ENCODE measurements around the gene SPATA1. TPM values are rescaled to one million over a fixed set of nuclear protein-coding genes. Genes with fewer than 3 reads are reported as not detected.

The SPATA1 gene
- total RNA-seq, result 1 to 10 TPM; 2.7 to 3.5 TPM

DNA sequence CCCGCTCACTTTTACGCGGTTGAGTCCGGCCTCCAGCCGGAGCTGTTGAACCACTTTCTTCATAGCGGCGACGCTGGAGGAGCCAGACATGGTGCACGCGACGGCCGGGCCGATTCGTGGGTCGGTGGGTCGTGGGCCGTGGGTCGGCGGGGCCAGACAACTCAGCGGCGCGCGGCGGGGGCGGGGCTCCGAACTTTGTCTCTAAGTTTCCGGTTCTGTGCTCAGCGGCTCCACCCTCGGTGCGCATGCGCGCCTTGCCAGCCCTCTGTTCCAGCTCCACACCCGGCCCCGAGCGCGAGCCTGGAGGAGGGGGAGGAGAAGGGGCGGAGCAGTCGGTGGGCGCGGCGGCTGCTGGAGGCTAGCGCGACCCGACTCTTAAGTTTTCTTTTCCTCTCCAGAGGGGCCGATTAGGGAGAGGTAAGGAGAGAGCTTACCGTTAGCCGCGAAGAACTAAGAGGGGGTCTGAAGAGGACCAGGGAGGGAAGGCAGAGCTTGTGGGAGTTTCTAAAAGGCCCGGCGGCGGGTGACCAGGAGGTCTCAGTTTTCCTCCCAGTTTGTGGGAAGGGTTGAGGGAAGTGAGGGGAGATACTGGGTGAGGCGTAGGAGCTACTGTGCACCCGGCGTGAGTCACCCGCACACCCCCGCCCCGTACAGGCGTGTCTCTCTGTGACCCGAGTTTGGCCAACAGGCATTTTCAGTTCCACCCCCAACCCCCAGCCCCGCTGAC is at the start of gene SPATA1, which contains the start of gene GNG5:
SPATA1 (plus strand) TSS at position 385 of the 727 bp plus-strand sequence. CDS start 9,974 bp downstream, outside the sequence.
GNG5 (minus strand) TSS at position 580 of the 727 bp plus-strand sequence; CDS start at position 90, 490 bp downstream.

GRCh38 chr1:84478876-84479868 is 27.0 kb upstream of the SPATA1 start, which contains the start of gene RPF1:
Gene RPF1, plus strand, starts transcription at chr1:84479266. Its CDS starts 16 bp downstream, at chr1:84479282.

DNA sequence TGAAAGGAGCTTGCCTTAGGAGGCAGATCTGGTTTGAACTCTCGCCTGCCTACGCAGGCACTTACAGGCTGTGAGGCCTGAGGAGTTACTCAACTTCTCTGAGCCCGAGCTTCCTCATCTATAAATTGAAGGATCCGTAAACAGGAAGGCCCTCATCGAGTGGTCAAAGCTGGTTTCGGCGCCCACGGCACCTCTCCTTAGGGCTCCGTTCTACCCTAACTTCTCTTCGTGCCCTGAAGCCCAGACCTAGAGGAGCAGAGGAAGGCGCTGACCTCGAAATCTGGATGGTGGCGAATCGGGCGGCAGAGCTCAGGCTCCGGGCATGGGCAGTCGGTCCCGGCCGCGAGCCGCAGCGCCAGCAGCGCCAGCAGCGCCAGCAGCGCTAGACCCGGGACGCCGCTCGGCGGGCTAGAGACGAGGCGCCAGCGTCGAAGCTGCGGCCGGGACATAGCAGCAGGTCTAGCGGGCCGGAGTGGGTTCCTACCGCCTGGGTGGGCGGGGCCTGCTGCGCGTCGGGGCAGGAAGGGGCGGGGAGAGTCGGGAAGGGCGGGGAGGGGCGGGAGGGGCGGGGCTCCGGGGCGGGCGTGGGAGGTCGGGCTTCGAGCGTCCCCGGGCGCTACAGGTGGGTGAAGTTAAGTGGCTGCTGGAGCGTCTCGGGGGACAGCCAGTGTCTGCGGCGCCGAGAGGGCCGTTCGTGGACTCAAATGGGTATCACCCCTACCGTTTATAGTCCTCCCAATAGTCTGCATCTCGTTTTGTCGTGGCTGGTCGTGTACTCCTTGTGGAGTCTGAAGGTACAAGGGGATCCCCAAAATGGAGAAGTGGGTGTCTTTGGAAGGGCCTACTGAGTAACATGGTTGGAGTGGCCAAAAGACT is 68.0 kb downstream of the SPATA1 start, which contains the start of gene CTBS:
CTBS (minus strand) TSS at position 474 of the 876 bp plus-strand sequence; CDS start at position 449, 25 bp downstream.

Other genes starting within 250 kb of the SPATA1 start
- under 1 TPM; 0.24 to 0.40 TPM for gene SAMD13, start 204.7 kb upstream of the SPATA1 start, total RNA-seq
- gene DNASE2B, start 107.9 kb upstream of the SPATA1 start, total RNA-seq, result not detected
- 10 to 100 TPM; 38.0 to 42.5 TPM for gene RPF1, start 27.1 kb upstream of the SPATA1 start, total RNA-seq
- gene GNG5, start 195 bp downstream of the SPATA1 start, total RNA-seq, result 10 to 100 TPM; 82.1 to 85.0 TPM
- 10 to 100 TPM; 15.2 to 15.9 TPM for gene CTBS, start 68.1 kb downstream of the SPATA1 start, total RNA-seq
- 10 to 100 TPM; 13.9 to 14.3 TPM for gene SSX2IP, start 184.1 kb downstream of the SPATA1 start, total RNA-seq

All from activated naive CD4-positive, alpha-beta T cell treated with anti-CD3 and anti-CD28 coated beads, Interleukin-2, amount 10 ng/mL, durations not matched to agents 5 hours and 36 hours (primary cell).